ENCODE measurements around the gene SCGB3A2. TPM values are rescaled to one million over a fixed set of nuclear protein-coding genes. Genes with fewer than 3 reads are reported as not detected.

The SCGB3A2 gene
- total RNA-seq, 1 experiment from 2014 or later, result not detected

Other genes starting within 250 kb of the SCGB3A2 start
- 0.20 TPM in 1 of 2 replicates, not detected in the other for gene JAKMIP2, start 96.0 kb upstream of the SCGB3A2 start, total RNA-seq (2014; rRNA removed; shearing (Covaris generic); ENCODE audit: low replicate concordance)
- gene SPINK1, start 47.0 kb upstream of the SCGB3A2 start, total RNA-seq (2014; rRNA removed; shearing (Covaris generic); ENCODE audit: low replicate concordance), result not detected in 2 replicates
- gene C5orf46, start 27.8 kb downstream of the SCGB3A2 start, total RNA-seq (2014; rRNA removed; shearing (Covaris generic); ENCODE audit: low replicate concordance), result not detected in 2 replicates
- gene SPINK5, start 185.3 kb downstream of the SCGB3A2 start, total RNA-seq (2014; rRNA removed; shearing (Covaris generic); ENCODE audit: low replicate concordance), result 0.95 TPM in 1 of 2 replicates, not detected in the other

All from Caki2 (cell line).